Measurements from ENCODE around the gene ADORA1.

ADORA1 gene

DNA sequence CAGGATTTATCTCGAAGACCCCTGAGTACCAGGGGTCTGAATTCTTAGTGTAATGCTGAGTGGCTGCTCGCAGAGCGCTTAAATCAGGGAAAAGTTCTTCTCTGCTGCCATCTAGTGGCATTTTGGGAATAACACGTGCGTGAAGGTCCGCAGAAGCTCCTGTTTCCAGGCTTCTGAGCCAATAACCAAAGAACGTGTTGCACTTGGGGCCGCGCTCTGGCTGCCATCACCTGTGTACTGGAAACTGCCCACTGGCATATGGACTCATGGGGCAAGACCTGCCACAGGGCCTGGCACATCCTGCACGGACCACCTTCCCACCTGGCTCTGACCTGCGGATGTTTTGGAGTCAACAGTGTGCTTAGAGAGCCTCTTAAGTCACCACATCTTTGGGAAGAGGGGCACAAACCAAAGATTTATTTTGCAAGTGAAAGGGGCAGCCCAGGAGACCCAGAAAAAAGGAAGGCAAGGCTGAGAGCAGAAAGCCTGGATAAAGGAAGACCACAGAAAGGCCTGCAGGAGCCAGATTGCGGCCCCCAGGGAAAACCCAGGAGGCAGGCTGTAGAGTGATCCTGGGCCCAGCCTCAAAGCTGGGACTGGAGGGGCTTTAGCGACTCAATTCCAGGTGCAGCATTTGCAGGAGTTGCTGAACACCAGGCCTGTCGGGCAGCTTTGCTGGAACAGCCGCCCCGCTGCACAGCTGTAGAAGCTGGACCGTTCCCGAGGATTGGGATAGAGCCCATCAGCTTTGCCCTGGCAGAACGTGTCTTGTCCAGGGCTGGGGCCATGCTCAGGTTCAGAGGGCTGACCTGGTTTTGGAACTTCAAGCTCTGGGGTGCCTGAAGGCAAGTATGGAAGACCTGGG, 89.0 kb downstream of the ADORA1 start:
- peak; percentile 84 for DNase-seq

Measured in inflammatory macrophage (primary cell).